NCI-H774 (cell line): ENCODE measurements around the gene MYH10.

Experiments
- DNase-seq: peaks from one replicate; lab custom pipeline; 2025; lab: John Stamatoyannopoulos, UW

MYH10 gene

DNA sequence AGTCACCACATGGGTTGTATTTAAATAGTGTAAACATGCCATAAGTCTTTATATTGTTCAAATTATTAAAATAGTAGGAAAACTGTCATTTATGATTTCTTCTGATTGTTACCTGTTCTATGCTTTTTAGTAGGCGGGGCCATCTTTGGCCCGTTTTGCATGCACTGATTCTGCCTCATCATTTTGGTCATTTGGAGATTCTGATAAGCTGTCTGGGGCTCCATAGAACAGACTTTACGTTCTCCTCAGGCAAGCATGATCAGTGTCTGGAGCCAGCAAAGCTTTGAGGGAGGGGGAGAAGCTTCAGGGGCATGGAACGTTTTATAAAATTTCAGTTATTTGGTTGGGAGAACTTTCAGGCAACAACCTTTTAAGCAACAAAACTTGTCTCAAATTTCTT lies 186.0 kb downstream of the MYH10 start:
- no peak for DNase-seq

DNA sequence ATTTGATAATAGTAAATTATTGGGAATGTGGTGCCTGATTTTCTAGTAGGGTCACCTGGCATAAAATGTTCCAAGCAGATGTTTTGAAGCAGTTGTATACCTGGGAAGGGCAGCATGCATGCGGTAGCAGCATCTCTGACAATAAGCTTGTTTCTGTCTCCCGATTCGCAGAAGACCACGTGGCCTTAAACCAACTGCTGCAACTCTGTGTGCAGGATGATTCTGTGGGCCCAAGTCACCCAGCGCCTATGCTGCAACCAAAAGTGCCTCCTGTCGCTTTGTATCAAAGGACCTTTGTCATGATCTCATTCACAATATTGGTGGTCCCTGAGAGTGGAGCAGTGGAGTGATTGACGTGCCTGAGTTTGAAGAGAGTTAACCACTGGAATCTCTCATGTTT lies 186.8 kb downstream of the MYH10 start:
- no peak for DNase-seq

DNA sequence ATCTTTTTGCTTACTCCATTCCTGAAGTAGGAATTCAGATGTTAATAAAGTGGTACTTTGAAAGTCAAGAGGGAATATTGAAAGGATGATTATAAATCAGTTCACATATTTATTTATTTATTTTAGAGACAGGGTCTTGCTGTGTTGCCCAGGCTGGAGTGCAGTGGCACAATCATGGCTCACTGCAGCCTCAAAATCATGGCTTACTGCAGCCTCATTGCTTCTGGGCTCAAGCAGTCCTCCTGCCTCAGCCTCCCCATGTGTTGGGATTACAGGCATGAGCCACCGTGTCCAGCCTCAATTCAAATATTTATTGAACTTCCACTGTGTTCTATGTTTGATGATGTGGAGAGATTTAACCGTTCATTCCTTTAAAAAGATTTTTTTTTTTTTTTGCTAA lies 188.2 kb downstream of the MYH10 start:
- no peak for DNase-seq

DNA sequence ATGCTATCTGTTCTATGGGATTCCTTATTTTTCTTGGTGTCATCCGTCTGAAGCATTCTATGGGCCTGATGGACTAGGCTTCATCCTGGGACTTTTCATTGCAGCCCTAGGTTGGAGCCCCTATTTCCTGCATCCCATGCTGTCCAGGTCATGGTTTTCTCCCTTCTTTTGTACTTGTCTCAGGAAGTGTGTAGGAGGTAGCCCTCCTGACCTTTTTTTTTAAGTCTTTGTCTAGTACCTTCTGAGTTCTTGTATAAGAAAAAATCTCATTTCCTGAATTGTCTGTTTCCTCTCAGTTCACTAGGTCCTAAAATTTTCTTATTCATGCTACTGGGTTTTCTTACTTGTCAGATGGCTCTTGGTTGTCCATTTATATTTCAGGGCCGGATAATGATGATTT lies 188.8 kb downstream of the MYH10 start:
- DNase-seq = no peak

DNA sequence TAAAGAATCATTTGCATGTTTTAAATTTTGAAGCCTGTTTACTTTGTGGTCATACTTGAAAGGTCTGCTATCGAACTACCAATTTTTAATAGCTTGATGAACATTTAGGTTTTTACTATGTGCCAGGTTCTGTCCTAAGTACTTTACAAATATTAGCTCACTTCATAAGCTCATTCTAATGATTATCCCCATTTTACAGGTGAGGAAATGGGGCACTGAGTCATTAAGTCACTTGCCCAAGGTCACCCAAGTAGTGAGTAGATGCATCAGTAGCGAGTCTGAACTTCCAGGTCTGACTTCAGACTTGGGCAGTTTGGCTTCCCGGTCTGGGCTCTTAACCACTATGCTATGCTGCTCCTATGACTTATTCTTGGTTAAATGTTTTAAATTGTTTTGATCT lies 190.8 kb downstream of the MYH10 start:
- no peak for DNase-seq

DNA sequence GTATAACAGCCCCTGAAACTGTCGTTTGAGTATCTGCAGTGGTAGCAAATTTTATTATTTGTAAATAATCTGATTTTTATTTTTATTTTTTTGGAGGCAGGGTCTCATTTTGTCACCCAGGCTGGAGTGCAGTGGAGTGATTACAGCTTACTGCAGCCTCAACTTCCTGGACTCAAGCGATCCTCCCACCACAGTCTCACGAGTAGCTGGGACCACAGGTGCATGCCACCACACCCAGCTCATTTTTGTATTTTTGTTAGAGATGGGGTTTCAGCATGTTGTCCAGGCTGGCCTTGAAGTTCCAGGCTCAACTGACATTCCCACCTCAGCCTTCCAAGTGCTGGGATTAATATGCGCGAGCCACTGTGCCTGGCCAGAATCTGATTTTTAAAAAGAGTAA lies 192.1 kb downstream of the MYH10 start:
- DNase-seq = no peak

DNA sequence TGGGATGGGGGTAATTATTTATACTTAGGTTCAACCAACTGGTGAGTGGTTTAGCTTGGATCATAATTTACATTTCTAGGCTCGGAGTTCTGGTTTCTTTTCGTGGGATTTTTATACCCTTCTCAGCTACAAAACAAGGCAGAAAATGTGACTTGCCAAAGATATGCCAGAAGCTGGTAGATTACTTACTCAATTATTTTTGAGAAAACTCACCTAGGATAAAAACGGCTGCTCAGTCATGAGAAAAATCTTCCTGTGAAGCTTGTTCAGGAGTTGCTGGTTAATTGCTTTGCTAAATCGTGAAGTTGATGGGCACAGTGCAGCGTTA lies 193.7 kb downstream of the MYH10 start:
- DNase-seq = no peak

DNA sequence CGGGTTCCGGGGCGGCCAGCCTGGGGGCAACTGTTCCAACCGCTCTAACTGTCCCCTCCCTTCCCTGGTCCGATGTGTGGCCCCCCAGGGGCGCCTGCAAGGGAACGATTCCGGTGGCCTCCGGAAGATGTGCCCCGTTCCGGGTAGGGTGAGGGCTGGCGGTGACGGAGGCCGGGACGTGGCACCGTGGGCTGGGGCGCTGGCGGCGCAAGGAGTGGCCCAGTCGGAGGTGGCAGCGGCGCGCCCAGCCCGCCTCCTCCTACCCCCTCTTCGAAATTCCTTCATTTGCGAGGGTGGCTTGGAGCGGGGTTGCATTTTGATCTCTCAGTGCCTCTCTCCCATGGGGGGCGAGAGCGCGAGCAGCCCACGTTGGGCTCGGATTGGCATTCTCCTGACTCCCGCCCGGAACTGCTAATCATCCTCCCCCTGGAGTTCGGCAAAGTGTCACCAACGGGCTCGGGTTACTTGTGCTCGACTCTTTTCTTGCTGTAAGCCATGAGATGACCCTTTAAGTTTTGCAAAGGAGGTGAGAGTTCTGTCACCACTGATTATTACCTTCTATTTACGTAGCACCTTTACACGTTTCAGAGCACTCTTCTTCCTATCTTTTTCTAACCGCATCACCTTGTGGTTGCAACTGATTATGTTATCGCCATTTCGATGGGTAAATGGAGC lies 194.2 kb downstream of the MYH10 start:
- no peak for DNase-seq

DNA sequence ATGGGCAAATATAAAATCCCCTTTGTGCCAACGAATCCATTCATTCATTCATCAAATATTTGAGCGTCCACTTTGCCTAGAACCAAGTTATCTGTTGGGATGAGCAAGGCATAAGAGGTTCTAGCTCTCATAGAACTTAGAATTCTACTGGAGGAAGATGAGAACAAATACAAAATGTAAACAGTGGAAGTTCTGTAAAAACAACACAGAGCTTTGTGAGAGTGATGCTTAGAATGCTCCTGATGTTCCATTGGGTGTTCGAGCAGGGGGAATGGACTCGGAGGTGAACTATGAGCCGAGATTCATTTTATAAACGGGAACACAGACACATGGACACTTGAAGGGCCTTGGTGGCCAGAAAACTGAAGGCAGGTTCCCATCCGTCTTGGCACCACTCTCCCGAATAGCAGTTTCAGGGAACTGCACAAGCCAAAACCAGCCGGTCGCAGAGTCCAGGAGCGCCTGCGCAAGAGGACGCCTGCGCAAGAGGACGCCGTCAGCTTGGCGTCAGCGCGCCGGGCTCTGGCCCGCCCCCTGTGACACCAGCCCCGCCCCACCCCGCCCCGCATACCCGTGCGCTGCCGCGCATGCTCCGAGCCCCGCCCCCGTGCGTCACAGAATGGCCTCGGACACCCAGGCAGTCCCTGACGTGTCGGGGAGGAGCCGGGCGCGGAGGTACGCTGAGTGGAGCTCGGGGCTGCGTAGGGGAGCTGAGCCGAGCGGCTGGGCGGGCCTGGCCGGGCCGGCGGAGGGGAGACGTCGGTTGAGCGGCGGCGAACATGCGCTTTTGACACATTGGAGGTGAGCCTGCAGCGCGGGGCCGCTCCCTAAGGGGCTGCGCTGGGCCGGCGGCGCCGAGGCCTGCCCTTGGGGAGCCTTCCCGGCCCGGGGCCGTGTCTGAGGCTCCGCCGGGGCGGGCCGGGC lies 195.0 kb downstream of the MYH10 start, which contains the start of gene NDEL1:
Gene NDEL1, plus strand, starts transcription at position 640 of the 924 bp plus-strand sequence. CDS start 8,388 bp downstream, outside the sequence.
- peak; percentile 84 for DNase-seq

DNA sequence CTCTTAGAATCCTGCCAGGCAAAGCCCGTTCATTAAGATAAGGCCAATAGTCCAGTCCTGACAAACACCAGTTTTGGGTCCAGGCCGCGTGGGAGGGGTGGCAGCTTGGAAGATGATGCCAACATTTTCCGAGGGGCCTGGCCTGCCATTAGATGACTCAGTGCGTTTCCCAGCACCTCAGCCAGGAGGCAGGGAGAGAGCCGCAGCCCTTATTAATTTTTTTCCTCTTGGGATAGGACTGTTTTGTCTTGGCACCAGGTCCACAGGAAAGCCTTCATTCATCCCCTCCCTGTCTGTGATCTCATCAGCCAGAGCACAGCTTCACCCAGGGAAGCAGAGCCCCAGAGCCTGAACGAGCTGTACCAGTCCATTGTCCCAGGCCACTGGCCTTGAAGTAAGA lies 199.6 kb downstream of the MYH10 start:
- no peak for DNase-seq

DNA sequence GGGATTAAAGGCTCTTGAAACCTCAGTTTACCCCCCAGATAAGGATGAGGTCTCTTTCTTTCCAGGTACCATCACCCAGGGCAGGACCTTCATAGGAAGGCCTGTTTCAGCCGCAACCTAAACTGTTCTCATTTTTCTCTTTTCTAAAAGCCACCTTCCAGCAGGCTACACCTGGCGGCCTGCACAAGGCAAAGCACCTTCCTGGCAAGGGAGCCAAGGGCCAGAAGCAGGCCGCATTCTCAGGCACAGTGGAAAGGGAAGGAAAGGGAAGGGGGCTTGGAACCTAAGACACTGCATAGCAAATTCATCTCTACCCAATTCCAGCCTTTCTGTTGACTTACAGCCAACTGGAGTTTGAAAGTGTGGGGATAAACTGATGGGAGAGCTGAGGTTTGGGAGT lies 203.7 kb downstream of the MYH10 start:
- DNase-seq = no peak

DNA sequence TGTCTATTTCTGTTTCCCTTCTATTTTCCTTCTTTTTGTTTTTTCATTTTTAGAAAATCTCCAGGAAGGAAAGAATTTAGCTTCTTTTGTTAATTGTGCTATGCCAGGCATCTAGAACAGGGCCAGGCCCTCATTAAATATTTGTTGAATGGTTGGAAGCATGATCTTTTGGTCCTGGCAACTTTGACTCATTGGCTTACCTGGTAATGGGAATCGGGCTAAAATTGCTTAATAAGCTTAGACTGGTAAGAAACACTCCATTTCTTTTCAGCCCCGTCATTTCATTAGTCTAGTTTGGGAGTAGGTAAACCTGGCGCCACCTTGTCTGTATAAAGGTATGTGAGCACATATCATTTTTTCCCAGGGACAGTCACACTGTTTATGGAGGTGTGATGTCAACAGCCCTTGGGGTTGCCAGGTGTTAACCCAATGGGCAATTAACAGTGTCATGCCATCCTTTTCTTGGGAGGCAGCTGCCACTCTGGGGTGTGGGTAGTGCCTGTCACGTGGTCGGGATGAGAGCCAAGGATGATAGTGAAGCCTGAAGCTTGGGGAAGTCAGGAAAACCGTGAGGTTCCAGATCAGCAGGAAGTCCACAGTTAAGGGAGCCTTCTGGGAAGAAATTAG lies 204.3 kb downstream of the MYH10 start:
- no peak for DNase-seq
